Measurements from ENCODE around the gene ATP5MG. TPM values are rescaled to one million over a fixed set of nuclear protein-coding genes. Genes with fewer than 3 reads are reported as not detected.

The ATP5MG gene
- total and polyA plus RNA-seq, 2 of the 8 experiments (the other 6 are each of a cell fraction or from before 2014, with no cell fraction given) = 237 to 464 TPM

- CTCF ChIA-PET (ENCODE audit: partially characterized antibody) = interaction anchor here (0.8 to 1.2 kb wide), 4 partner anchors 14 to 58 kb away, joined by 3 read pairs; no protein-coding TSS in a partner anchor
- Histone ChIP-seq H3K4me2 (ENCODE audit: insufficient read depth in 1 of 2, low read depth in 2 of 2, low read length in 2 of 2) (no peak overlapping the region), H4K91ac (replicated peaks; ENCODE audit: insufficient read length, low read length) (no peak overlapping the region), H3K4me3 (ENCODE audit: extremely low read depth in 1 of 4, insufficient read depth in 2 of 4, low read depth in 3 of 4, low read length in 4 of 4) (no peak overlapping the region), H3K79me1 (ENCODE audit: low read depth, low read length) (peaks cover 10% of the 10 kb centered on the region; the same call in 1 of the 2 replicates), H2BK120ac (replicated peaks; ENCODE audit: low read depth, low read length) (no peak overlapping the region), H3K36me3 (ENCODE audit: control insufficient read depth in 2 of 4, insufficient read depth in 4 of 4, low read length in 3 of 4) (peaks cover 0 to 8% (median under 1%) of the 10 kb centered on the region in 4 experiments; a peak in 4 of 8 replicates), H2AK5ac (ENCODE audit: low read depth, low read length) (no peak overlapping the region), H3K9me3 (ENCODE audit: insufficient read depth in 2 of 2, low read depth in 1 of 2, low read length in 1 of 2) (no peaks in the 10 kb centered on the region), H3K23ac (ENCODE audit: insufficient read length) (no peak overlapping the region), H3K18ac (ENCODE audit: extremely low read depth, low read length) (no peak overlapping the region), H2BK12ac (ENCODE audit: low read depth, low read length) (no peak overlapping the region), H3K56ac (replicated peaks; ENCODE audit: insufficient read length, low read depth, low read length) (no peak overlapping the region), H3K27me3 (replicated peaks in 1 of 4; ENCODE audit: control insufficient read depth in 3 of 4, extremely low read depth in 1 of 4, insufficient read depth in 3 of 4, low read length in 3 of 4) (no peaks in the 10 kb centered on the region), H4K5ac (ENCODE audit: insufficient read length, low read depth, low read length) (no peak overlapping the region), H3K14ac (ENCODE audit: insufficient read length) (no peak overlapping the region), H4K8ac (ENCODE audit: extremely low read depth, insufficient read depth, low read length) (no peak overlapping the region), H2AFZ (ENCODE audit: low read length) (no peak overlapping the region), H2BK20ac (ENCODE audit: low read length) (no peak overlapping the region), H3K4ac (replicated peaks; ENCODE audit: insufficient read length, low read depth, low read length) (no peak overlapping the region), H3K9ac (replicated peaks in 1 of 4; ENCODE audit: extremely low read depth in 1 of 4, low read depth in 3 of 4, low read length in 3 of 4) (no peak overlapping the region), H2BK5ac (ENCODE audit: low read depth, low read length) (no peak overlapping the region), H3K4me1 (replicated peaks in 1 of 4; ENCODE audit: control insufficient read depth in 3 of 4, insufficient read depth in 4 of 4, low read length in 3 of 4) (no peaks in the 10 kb centered on the region), H4K20me1 (replicated peaks in 1 of 2; ENCODE audit: control insufficient read depth in 1 of 2, insufficient read depth in 2 of 2, low read length in 2 of 2) (peaks cover 15% of the 10 kb centered on the region in 2 experiments), H3K79me2 (ENCODE audit: control insufficient read depth in 1 of 2, insufficient read depth in 2 of 2, low read length in 2 of 2) (peaks cover 5 to 97% of the 10 kb centered on the region in 2 experiments), H3K23me2 (ENCODE audit: low read depth, low read length) (no peaks in the 10 kb centered on the region), H3K27ac (ENCODE audit: low read depth, low read length) (no peak overlapping the region), H2BK15ac (ENCODE audit: low read length) (no peak overlapping the region)
- POLR2A ChIA-PET (ENCODE audit: partially characterized antibody) = interaction anchor here (1.1 to 1.3 kb wide), 3 partner anchors 11 to 46 kb away, joined by 3 to 5 read pairs (median 3); no protein-coding TSS in a partner anchor
- FAIRE-seq (no peak), DNase-seq (ENCODE audit: low read depth in 1 of 2, low spot score in 2 of 2) (no peak)
- TF ChIP-seq CTCF (IDR thresholded peaks at IDR 0.05; ENCODE audit: control extremely low read depth in 1 of 3, insufficient read depth in 1 of 3, low read depth in 1 of 3, low read length in 3 of 3) (no peak), RXRA (IDR thresholded peaks at IDR 0.05; ENCODE audit: insufficient read depth, low read depth, low read length) (no peak), SP2 (IDR thresholded peaks at IDR 0.05; ENCODE audit: low read length) (no peak), YY1 (IDR thresholded peaks at IDR 0.05; ENCODE audit: low read depth, low read length) (no peak), SRF (IDR thresholded peaks at IDR 0.05; ENCODE audit: low read depth, low read length) (no peak), CTBP2 (IDR thresholded peaks at IDR 0.05; ENCODE audit: borderline replicate concordance, insufficient read depth, insufficient read length, low read length) (no peak), EP300 (IDR thresholded peaks at IDR 0.05; ENCODE audit: borderline replicate concordance in 1 of 2, low read depth in 2 of 2, low read length in 2 of 2) (no peak), ASH2L (IDR thresholded peaks at IDR 0.05; ENCODE audit: low read length) (no peak), CHD1 (IDR thresholded peaks at IDR 0.05; ENCODE audit: low read depth, low read length) (no peak), SIRT6 (IDR thresholded peaks at IDR 0.05; ENCODE audit: low read length) (no peak), SUZ12 (IDR thresholded peaks at IDR 0.05; ENCODE audit: low read length) (no peak), BRCA1 (IDR thresholded peaks at IDR 0.05; ENCODE audit: low read depth, low read length) (no peak), SIN3A (conservative IDR thresholded peaks at IDR 0.05 in 1 of 2, IDR thresholded peaks at IDR 0.05 in 1 of 2; ENCODE audit: low read depth in 1 of 2, low read length in 2 of 2) (no peak)
Observed at GRCh38 chr11:118448294-118448693, 46.9 kb downstream of the ATP5MG start.
